GM23338 (cell line): ENCODE measurements around the gene VPS16. TPM values are rescaled to one million over a fixed set of nuclear protein-coding genes. Genes with fewer than 3 reads are reported as not detected.

Source experiments
- ATAC-seq: fragments of 200-7000 bp; cut with Tn5 transposase; 3 replicates; pipeline ENCODE4 v1.9.1; 2020
- DNase-seq: peaks from one replicate; pipeline ENCODE4 v3.0.0-alpha.2; 2015; ENCODE audit warnings: low spot score
- H2AFZ ChIP-seq: fragments of 200-600 bp; sonication (generic); 2 replicates; pipeline ENCODE4 v1.8.0; 2016; ENCODE audit warnings: antibody characterized with exemption, mild to moderate bottlenecking, moderate library complexity
- H3F3A ChIP-seq: fragments of 200-600 bp; sonication (generic); replicated peaks from 2 replicates; pipeline ENCODE4 v1.8.0; 2017; ENCODE audit warnings: antibody characterized with exemption, mixed run types, low read depth
- H3K27ac ChIP-seq: fragments of 200-600 bp; sonication (generic); 2 replicates; pipeline ENCODE4 v1.6.1; 2016; ENCODE audit warnings: low read depth
- H3K27me3 ChIP-seq: fragments of 200-600 bp; sonication (generic); 2 replicates; pipeline ENCODE4 v1.8.0; 2016; ENCODE audit warnings: mild to moderate bottlenecking, mixed run types, moderate library complexity; ENCODE audit not compliant: insufficient read depth
- H3K36me3 ChIP-seq: fragments of 200-600 bp; sonication (generic); 2 replicates; pipeline ENCODE4 v1.8.0; 2016; ENCODE audit warnings: mild to moderate bottlenecking; ENCODE audit not compliant: insufficient read depth
- H3K4me1 ChIP-seq: fragments of 200-600 bp; sonication (generic); 2 replicates; pipeline ENCODE4 v1.8.0; 2016; ENCODE audit warnings: mild to moderate bottlenecking, moderate library complexity; ENCODE audit not compliant: insufficient read depth
- H3K4me2 ChIP-seq: fragments of 200-600 bp; sonication (generic); 2 replicates; pipeline ENCODE4 v1.7.1; 2017; ENCODE audit warnings: mixed run types
- H3K4me3 ChIP-seq: fragments of 200-600 bp; sonication (generic); 2 replicates; pipeline ENCODE4 v1.6.1; 2016; ENCODE audit warnings: mixed run types
- H3K79me2 ChIP-seq: fragments of 200-600 bp; sonication (generic); replicated peaks from 2 replicates; pipeline ENCODE4 v1.8.0; 2017; ENCODE audit warnings: mild to moderate bottlenecking; ENCODE audit not compliant: insufficient read depth
- H3K9me2 ChIP-seq: fragments of 200-600 bp; sonication (generic); 2 replicates; pipeline ENCODE4 v1.8.0; 2017; ENCODE audit not compliant: insufficient read depth
- H4K20me1 ChIP-seq: fragments of 200-600 bp; sonication (generic); replicated peaks from 2 replicates; pipeline ENCODE4 v1.8.0; 2017; ENCODE audit warnings: mild to moderate bottlenecking; ENCODE audit not compliant: insufficient read depth
- H3K27ac Mint-ChIP-seq: 2 replicates; pipeline ENCODE4 v1.8.0; 2020; ENCODE audit warnings: inconsistent platforms, mild to moderate bottlenecking, moderate library complexity, mixed read lengths
- H3K27me3 Mint-ChIP-seq: 3 replicates; pipeline ENCODE4 v1.8.0; 2022; ENCODE audit warnings: low read depth, mild to moderate bottlenecking, moderate library complexity, mixed read lengths, inconsistent platforms; ENCODE audit not compliant: insufficient read depth, poor library complexity
- H3K36me3 Mint-ChIP-seq: 3 replicates; pipeline ENCODE4 v1.8.0; 2021; ENCODE audit warnings: low read depth, mild to moderate bottlenecking, inconsistent platforms, moderate library complexity, mixed read lengths
- H3K4me1 Mint-ChIP-seq: 3 replicates; pipeline ENCODE4 v1.8.0; 2020; ENCODE audit warnings: mild to moderate bottlenecking, inconsistent platforms, mixed read lengths
- H3K4me3 Mint-ChIP-seq: 3 replicates; pipeline ENCODE4 v1.8.0; 2021; ENCODE audit warnings: moderate library complexity, mild to moderate bottlenecking, inconsistent platforms, mixed read lengths
- H3K9me3 Mint-ChIP-seq: 3 replicates; pipeline ENCODE4 v1.8.0; 2020; ENCODE audit warnings: moderate library complexity, mild to moderate bottlenecking, inconsistent platforms, mixed read lengths
- CREB1 ChIP-seq: fragments of 250-450 bp; sonication (Bioruptor Pico); IDR thresholded peaks from 2 replicates; pipeline ENCODE4 v1.5.0; 2020; ENCODE audit warnings: low read depth, mild to moderate bottlenecking, moderate library complexity
- EZH2 ChIP-seq: fragments of 200-600 bp; sonication (generic); IDR thresholded peaks from one replicate; pipeline ENCODE4 v1.8.0; 2017; ENCODE audit warnings: antibody characterized with exemption, mild to moderate bottlenecking, low read depth; ENCODE audit not compliant: unreplicated experiment
- JUNB ChIP-seq: IDR thresholded peaks from one replicate; pipeline ENCODE4 v1.6.1; 2016; ENCODE audit warnings: antibody characterized with exemption; ENCODE audit not compliant: unreplicated experiment
- NANOG ChIP-seq: IDR thresholded peaks from 2 replicates; pipeline ENCODE4 v1.6.1; 2016; ENCODE audit warnings: antibody characterized with exemption, borderline replicate concordance
- STAT1 ChIP-seq: IDR thresholded peaks from one replicate; pipeline ENCODE4 v1.6.1; 2016; ENCODE audit warnings: antibody characterized with exemption; ENCODE audit not compliant: unreplicated experiment
- ZNF331 ChIP-seq: fragments of 250-450 bp; sonication (Bioruptor Pico); IDR thresholded peaks from 2 replicates; pipeline ENCODE4 v1.5.0; 2020; ENCODE audit warnings: low read depth, mild to moderate bottlenecking, moderate library complexity
- polyA plus RNA-seq: library from polyadenylated mRNA; unstranded; fragments of >200 nt; fragmentation: Nextera tagmentation; extraction: Ambion mirVana; gene quantifications from 2 replicates; pipeline ENCODE4 v1.2.1, GENCODE V29; 2016
- total RNA-seq: library from RNA; depleted of rRNA; stranded (reverse); fragments of >200 nt; shearing (Covaris generic); gene quantifications from 2 replicates; pipeline ENCODE4 v1.2.3, GENCODE V29; 2014
- TF ChIP-seq, protein P1 (sequence below): IDR thresholded peaks from one replicate; pipeline ENCODE4 v1.6.1; 2018; ENCODE audit warnings: antibody characterized with exemption; ENCODE audit not compliant: unreplicated experiment
- TF ChIP-seq, protein P2 (sequence below): fragments of 250-450 bp; sonication (Bioruptor Pico); IDR thresholded peaks from 2 replicates; pipeline ENCODE4 v1.5.0; 2020; ENCODE audit warnings: mild to moderate bottlenecking, moderate library complexity
- TF ChIP-seq, protein P3 (sequence below), 2 experiments: fragments of 200-600 bp in 1 of 2; sonication (generic) in 1 of 2; conservative IDR thresholded peaks; 2 replicates each; pipeline versions ENCODE4 v1.5.1 to v1.6.1; 2016 to 2017; ENCODE audit warnings: antibody characterized with exemption in 2 of 2, low read depth in 2 of 2, mild to moderate bottlenecking in 2 of 2, moderate library complexity in 1 of 2
- TF ChIP-seq, protein P4 (sequence below): IDR thresholded peaks from 2 replicates; pipeline ENCODE4 v1.6.1; 2016; ENCODE audit warnings: antibody characterized with exemption

The VPS16 gene
- total and polyA plus RNA-seq, 2 experiments from 2014 or later: 11.2 to 17.7 TPM

DNA sequence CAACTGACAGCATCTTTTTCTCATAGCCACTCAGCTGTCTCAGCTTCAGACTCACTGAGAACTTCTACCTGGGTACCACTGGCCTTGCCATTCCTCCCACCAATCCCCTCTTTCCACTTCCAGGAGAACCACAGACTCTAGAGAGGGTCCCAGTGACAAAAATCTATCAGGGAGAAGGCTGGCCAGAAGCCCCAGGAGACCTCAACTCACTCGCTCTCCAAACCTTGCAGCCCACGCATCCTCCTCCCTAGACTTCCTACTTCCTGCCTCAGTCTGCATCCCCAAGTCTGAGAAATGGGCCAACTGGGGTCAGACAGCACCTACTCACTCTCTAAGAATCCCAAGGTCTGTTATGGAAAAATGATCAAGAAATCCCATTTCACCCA lies 23.2 kb upstream of the VPS16 start (continued):
- TF ChIP-seq EZH2 (no peak), ZNF331 (no peak), JUNB (no peak)
- TF ChIP-seq, protein P1, sequence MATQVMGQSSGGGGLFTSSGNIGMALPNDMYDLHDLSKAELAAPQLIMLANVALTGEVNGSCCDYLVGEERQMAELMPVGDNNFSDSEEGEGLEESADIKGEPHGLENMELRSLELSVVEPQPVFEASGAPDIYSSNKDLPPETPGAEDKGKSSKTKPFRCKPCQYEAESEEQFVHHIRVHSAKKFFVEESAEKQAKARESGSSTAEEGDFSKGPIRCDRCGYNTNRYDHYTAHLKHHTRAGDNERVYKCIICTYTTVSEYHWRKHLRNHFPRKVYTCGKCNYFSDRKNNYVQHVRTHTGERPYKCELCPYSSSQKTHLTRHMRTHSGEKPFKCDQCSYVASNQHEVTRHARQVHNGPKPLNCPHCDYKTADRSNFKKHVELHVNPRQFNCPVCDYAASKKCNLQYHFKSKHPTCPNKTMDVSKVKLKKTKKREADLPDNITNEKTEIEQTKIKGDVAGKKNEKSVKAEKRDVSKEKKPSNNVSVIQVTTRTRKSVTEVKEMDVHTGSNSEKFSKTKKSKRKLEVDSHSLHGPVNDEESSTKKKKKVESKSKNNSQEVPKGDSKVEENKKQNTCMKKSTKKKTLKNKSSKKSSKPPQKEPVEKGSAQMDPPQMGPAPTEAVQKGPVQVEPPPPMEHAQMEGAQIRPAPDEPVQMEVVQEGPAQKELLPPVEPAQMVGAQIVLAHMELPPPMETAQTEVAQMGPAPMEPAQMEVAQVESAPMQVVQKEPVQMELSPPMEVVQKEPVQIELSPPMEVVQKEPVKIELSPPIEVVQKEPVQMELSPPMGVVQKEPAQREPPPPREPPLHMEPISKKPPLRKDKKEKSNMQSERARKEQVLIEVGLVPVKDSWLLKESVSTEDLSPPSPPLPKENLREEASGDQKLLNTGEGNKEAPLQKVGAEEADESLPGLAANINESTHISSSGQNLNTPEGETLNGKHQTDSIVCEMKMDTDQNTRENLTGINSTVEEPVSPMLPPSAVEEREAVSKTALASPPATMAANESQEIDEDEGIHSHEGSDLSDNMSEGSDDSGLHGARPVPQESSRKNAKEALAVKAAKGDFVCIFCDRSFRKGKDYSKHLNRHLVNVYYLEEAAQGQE: no peak

DNA sequence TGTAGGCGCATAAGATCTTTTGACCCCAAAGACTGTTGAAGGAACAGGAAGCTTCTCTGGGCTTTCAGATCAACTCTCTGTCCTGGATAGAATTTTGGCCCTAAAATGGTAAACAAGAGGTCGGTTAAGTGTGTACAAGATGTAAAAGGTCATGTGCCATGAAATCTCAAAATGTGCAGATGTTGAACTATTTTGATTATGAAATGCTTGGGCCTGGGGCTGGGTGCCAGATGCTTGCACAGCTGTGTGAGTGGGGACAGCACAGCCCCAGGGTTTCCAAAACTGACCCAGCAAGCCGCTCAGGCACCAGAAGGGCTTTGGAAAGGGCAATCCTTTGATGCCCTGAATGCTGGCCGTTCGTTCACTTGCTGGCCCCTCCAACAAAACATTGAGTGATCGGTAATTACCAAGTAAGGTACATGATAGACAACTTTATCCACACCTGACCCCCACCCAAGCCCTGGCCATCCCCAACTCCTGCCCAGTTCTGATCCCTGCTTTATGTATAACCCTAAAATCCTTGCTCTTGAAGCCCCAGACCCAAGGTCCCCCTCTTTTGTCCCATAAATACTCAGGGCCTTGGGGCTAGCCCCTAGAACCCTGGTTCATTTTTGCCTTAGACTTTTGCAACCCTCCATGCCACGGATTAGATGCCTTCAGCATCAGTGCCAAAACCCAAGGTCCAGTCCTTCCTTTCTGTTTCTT lies 22.5 kb upstream of the VPS16 start:
- Histone ChIP-seq H3K9me2 (no peaks in the 10 kb centered on the region), H3K4me3 (no peak overlapping the region), H3K27ac (no peak overlapping the region), H3K4me1 (peaks cover 4% of the 10 kb centered on the region; the same call in 1 of the 2 replicates), H3K27me3 (peaks cover 50% of the 10 kb centered on the region), H3K36me3 (no peaks in the 10 kb centered on the region), H2AFZ (no peak overlapping the region), H3F3A (no peaks in the 10 kb centered on the region), H4K20me1 (no peaks in the 10 kb centered on the region), H3K79me2 (no peaks in the 10 kb centered on the region), H3K4me2 (no peak overlapping the region)
- DNase-seq (no peak), ATAC-seq (no peak)
- H3K27ac Mint-ChIP-seq: no peak overlapping the region
- no peak overlapping the region for H3K4me3 Mint-ChIP-seq
- H3K27me3 Mint-ChIP-seq: peaks cover 35% of the 10 kb centered on the region
- H3K4me1 Mint-ChIP-seq: peaks cover 13% of the 10 kb centered on the region
- peaks cover 7% of the 10 kb centered on the region; the same call in 2 of the 3 replicates for H3K36me3 Mint-ChIP-seq
- peaks cover 15% of the 10 kb centered on the region for H3K9me3 Mint-ChIP-seq
- TF ChIP-seq CREB1 (CRISPR knock-in tag) (no peak), NANOG (no peak), JUNB (no peak), ZNF331 (no peak), EZH2 (no peak), STAT1 (no peak)
- TF ChIP-seq, protein P2, sequence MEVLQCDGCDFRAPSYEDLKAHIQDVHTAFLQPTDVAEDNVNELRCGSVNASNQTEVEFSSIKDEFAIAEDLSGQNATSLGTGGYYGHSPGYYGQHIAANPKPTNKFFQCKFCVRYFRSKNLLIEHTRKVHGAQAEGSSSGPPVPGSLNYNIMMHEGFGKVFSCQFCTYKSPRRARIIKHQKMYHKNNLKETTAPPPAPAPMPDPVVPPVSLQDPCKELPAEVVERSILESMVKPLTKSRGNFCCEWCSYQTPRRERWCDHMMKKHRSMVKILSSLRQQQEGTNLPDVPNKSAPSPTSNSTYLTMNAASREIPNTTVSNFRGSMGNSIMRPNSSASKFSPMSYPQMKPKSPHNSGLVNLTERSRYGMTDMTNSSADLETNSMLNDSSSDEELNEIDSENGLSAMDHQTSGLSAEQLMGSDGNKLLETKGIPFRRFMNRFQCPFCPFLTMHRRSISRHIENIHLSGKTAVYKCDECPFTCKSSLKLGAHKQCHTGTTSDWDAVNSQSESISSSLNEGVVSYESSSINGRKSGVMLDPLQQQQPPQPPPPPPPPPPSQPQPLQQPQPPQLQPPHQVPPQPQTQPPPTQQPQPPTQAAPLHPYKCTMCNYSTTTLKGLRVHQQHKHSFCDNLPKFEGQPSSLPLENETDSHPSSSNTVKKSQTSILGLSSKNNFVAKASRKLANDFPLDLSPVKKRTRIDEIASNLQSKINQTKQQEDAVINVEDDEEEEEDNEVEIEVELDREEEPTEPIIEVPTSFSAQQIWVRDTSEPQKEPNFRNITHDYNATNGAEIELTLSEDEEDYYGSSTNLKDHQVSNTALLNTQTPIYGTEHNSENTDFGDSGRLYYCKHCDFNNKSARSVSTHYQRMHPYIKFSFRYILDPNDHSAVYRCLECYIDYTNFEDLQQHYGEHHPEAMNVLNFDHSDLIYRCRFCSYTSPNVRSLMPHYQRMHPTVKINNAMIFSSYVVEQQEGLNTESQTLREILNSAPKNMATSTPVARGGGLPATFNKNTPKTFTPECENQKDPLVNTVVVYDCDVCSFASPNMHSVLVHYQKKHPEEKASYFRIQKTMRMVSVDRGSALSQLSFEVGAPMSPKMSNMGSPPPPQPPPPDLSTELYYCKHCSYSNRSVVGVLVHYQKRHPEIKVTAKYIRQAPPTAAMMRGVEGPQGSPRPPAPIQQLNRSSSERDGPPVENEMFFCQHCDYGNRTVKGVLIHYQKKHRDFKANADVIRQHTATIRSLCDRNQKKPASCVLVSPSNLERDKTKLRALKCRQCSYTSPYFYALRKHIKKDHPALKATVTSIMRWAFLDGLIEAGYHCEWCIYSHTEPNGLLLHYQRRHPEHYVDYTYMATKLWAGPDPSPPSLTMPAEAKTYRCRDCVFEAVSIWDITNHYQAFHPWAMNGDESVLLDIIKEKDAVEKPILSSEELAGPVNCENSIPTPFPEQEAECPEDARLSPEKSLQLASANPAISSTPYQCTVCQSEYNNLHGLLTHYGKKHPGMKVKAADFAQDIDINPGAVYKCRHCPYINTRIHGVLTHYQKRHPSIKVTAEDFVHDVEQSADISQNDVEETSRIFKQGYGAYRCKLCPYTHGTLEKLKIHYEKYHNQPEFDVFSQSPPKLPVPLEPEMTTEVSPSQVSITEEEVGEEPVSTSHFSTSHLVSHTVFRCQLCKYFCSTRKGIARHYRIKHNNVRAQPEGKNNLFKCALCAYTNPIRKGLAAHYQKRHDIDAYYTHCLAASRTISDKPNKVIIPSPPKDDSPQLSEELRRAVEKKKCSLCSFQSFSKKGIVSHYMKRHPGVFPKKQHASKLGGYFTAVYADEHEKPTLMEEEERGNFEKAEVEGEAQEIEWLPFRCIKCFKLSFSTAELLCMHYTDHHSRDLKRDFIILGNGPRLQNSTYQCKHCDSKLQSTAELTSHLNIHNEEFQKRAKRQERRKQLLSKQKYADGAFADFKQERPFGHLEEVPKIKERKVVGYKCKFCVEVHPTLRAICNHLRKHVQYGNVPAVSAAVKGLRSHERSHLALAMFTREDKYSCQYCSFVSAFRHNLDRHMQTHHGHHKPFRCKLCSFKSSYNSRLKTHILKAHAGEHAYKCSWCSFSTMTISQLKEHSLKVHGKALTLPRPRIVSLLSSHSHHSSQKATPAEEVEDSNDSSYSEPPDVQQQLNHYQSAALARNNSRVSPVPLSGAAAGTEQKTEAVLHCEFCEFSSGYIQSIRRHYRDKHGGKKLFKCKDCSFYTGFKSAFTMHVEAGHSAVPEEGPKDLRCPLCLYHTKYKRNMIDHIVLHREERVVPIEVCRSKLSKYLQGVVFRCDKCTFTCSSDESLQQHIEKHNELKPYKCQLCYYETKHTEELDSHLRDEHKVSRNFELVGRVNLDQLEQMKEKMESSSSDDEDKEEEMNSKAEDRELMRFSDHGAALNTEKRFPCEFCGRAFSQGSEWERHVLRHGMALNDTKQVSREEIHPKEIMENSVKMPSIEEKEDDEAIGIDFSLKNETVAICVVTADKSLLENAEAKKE: no peak
- TF ChIP-seq, protein P3, sequence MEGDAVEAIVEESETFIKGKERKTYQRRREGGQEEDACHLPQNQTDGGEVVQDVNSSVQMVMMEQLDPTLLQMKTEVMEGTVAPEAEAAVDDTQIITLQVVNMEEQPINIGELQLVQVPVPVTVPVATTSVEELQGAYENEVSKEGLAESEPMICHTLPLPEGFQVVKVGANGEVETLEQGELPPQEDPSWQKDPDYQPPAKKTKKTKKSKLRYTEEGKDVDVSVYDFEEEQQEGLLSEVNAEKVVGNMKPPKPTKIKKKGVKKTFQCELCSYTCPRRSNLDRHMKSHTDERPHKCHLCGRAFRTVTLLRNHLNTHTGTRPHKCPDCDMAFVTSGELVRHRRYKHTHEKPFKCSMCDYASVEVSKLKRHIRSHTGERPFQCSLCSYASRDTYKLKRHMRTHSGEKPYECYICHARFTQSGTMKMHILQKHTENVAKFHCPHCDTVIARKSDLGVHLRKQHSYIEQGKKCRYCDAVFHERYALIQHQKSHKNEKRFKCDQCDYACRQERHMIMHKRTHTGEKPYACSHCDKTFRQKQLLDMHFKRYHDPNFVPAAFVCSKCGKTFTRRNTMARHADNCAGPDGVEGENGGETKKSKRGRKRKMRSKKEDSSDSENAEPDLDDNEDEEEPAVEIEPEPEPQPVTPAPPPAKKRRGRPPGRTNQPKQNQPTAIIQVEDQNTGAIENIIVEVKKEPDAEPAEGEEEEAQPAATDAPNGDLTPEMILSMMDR (conservative IDR thresholded peaks at IDR 0.05; ENCODE audit: low read depth in 2 of 2): no peak
- TF ChIP-seq, protein P4, sequence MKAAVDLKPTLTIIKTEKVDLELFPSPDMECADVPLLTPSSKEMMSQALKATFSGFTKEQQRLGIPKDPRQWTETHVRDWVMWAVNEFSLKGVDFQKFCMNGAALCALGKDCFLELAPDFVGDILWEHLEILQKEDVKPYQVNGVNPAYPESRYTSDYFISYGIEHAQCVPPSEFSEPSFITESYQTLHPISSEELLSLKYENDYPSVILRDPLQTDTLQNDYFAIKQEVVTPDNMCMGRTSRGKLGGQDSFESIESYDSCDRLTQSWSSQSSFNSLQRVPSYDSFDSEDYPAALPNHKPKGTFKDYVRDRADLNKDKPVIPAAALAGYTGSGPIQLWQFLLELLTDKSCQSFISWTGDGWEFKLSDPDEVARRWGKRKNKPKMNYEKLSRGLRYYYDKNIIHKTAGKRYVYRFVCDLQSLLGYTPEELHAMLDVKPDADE: no peak
